Testis (tissue), 2 donors: ENCODE data around the gene APOBEC3B.
"Not testable (repeated sequence)": the region's sequence is repeated elsewhere in the genome, so short reads cannot be mapped to it uniquely, and the experiment has no call there.

Source experiments
- CTCF ChIP-seq, 3 experiments: fragments of 450-650 bp in 2 of 3; fragments of 200-600 bp in 1 of 3; sonication (generic) in 1 of 3; IDR thresholded peaks; one replicate each; pipeline ENCODE4 v1.5.1; 2016 to 2019; ENCODE audit warnings: antibody characterized with exemption in 3 of 3, mild to moderate bottlenecking in 2 of 3, moderate library complexity in 1 of 3
- POLR2A ChIP-seq: fragments of 450-650 bp; IDR thresholded peaks from one replicate; pipeline ENCODE4 v1.6.1; 2017; ENCODE audit warnings: antibody characterized with exemption, mild to moderate bottlenecking, moderate library complexity

- TF ChIP-seq POLR2A; CTCF (IDR thresholded peaks at IDR 0.05): not testable (repeated sequence)
Observed at GRCh38 chr22:38992871-38993371, 10.8 kb downstream of the APOBEC3B start.
